T-helper 2 cell treated with Interferon-gamma antibody and Interleukin-4, amounts not matched to agents 5 μg/mL and 100 μg/mL, for 36 hours (primary cell): ENCODE results near the gene MYCN.

Source experiments
- DNase-seq: peaks from one replicate; pipeline ENCODE4 v3.0.0; 2021; ENCODE audit warnings: low spot score
- H3K27ac Mint-ChIP-seq: one replicate; pipeline ENCODE4 v1.8.0; 2021; ENCODE audit warnings: mild to moderate bottlenecking, mixed read lengths
- H3K27me3 Mint-ChIP-seq: one replicate; pipeline ENCODE4 v1.8.0; 2021; ENCODE audit warnings: low read depth, mixed read lengths
- H3K36me3 Mint-ChIP-seq: one replicate; pipeline ENCODE4 v1.8.0; 2021; ENCODE audit warnings: low read depth, mixed read lengths
- H3K4me1 Mint-ChIP-seq: one replicate; pipeline ENCODE4 v1.8.0; 2021; ENCODE audit warnings: low read depth, mixed read lengths
- H3K4me3 Mint-ChIP-seq: one replicate; pipeline ENCODE4 v1.8.0; 2022; ENCODE audit warnings: mild to moderate bottlenecking, moderate library complexity, mixed read lengths
- H3K9me3 Mint-ChIP-seq: one replicate; pipeline ENCODE4 v1.8.0; 2021; ENCODE audit warnings: mixed read lengths

Gene MYCN

DNA sequence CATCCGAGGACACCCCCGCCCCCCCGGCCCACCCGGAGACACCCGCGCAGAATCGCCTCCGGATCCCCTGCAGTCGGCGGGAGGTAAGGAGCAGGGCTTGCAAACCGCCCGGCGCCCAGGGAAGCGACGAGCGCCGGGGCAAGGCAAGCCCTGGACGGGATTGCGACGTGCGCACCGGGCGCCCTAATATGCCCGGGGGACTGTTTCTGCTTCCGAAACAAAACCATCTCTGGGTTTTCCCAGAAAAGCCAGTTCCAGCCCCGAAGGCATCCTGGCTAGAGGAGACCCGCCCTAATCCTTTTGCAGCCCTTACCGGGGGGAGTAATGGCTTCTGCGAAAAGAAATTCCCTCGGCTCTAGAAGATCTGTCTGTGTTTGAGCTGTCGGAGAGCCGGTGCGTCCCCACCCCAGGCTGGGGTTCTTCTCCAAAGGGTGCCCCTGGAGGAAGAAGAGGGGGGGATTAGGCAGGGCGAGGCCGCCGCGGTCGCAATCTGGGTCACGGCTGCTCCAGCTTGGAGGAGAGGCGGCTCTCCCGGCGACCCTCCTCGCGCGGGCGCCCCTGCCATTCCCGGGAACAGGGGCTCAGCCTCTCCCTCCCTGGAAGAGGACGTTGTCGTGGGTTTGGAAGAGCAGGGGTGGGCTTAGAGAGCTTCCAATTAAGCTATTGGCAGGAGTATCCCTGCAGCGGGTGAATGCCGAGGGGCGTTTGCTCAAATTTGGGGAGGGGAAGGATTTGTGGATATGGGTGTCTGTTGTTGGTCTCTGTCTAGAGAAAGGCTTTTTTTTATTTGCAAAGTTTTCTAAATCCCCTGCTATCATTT is 521 bp downstream of the MYCN start:
- DNase-seq, result no peak
- no peaks in the 10 kb centered on the region for H3K4me1 Mint-ChIP-seq
- no peak overlapping the region for H3K27ac Mint-ChIP-seq
- H3K4me3 Mint-ChIP-seq, result peak overlapping the region; percentile 40
- H3K27me3 Mint-ChIP-seq, result peaks cover 69% of the 10 kb centered on the region
- H3K9me3 Mint-ChIP-seq, result no peaks in the 10 kb centered on the region
- H3K36me3 Mint-ChIP-seq, result no peaks in the 10 kb centered on the region

DNA sequence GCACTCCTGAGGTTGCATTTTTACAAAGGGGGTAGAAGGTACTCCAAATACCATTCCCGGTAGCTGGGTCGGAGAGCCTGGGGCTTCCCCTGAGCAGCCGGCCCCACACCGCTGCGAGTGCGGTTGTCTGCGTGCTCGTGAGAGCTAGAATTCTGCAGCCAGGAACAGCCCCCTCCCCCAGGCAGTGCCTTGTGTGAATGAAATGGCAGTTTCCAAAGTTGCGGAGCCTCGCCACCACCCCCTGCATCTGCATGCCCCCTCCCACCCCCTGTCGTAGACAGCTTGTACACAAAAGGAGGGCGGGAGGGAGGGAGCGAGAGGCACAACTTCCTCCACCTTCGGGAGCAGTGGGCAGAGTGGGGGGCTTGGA is 1.1 kb downstream of the MYCN start:
- DNase-seq, result no peak
- peaks cover 67% of the 10 kb centered on the region for H3K27me3 Mint-ChIP-seq

DNA sequence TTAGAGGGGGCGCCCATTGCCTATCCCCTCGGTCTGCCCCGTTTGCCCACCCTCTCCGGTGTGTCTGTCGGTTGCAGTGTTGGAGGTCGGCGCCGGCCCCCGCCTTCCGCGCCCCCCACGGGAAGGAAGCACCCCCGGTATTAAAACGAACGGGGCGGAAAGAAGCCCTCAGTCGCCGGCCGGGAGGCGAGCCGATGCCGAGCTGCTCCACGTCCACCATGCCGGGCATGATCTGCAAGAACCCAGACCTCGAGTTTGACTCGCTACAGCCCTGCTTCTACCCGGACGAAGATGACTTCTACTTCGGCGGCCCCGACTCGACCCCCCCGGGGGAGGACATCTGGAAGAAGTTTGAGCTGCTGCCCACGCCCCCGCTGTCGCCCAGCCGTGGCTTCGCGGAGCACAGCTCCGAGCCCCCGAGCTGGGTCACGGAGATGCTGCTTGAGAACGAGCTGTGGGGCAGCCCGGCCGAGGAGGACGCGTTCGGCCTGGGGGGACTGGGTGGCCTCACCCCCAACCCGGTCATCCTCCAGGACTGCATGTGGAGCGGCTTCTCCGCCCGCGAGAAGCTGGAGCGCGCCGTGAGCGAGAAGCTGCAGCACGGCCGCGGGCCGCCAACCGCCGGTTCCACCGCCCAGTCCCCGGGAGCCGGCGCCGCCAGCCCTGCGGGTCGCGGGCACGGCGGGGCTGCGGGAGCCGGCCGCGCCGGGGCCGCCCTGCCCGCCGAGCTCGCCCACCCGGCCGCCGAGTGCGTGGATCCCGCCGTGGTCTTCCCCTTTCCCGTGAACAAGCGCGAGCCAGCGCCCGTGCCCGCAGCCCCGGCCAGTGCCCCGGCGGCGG is 1.7 kb downstream of the MYCN start:
- no peaks in the 10 kb centered on the region for H3K36me3 Mint-ChIP-seq
- no peak for DNase-seq
- peaks cover 61% of the 10 kb centered on the region for H3K27me3 Mint-ChIP-seq
- H3K9me3 Mint-ChIP-seq, result no peaks in the 10 kb centered on the region
- no peaks in the 10 kb centered on the region for H3K4me1 Mint-ChIP-seq
- H3K4me3 Mint-ChIP-seq, result no peak overlapping the region
- H3K27ac Mint-ChIP-seq, result no peak overlapping the region

More for the DNA sequence above, 1.1 kb downstream of the MYCN start:
- Mint-ChIP-seq H3K9me3 (no peaks in the 10 kb centered on the region), H3K36me3 (no peaks in the 10 kb centered on the region), H3K4me1 (no peaks in the 10 kb centered on the region), H3K4me3 (peak overlapping the region; percentile 40), H3K27ac (no peak overlapping the region)

DNA sequence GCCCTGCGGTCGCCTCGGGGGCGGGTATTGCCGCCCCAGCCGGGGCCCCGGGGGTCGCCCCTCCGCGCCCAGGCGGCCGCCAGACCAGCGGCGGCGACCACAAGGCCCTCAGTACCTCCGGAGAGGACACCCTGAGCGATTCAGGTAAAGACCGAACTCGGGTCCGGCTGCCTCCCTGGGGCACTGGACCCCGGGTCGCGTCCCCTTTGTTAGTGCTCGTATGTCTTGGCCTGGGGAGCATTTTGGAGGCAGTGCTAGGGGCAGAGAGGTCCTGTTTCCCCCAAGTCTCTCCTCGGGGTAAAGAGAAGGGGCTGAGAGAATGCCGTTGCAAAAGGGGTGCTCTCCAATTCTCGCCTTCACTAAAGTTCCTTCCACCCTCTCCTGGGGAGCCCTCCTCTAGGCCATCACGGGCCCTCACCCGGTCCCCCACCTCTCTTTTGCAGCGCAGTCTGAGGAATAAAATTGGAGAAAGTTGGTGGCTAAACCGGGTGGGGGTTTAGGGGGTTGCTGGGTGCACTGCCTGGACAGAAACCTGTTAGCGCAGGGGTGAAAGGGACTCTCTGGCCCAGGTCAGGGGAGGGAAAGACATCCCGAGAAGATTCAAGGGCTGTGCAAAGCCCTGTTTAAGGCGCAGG is 2.5 kb downstream of the MYCN start:
- Mint-ChIP-seq H3K27ac (no peak overlapping the region), H3K36me3 (no peaks in the 10 kb centered on the region), H3K4me1 (no peaks in the 10 kb centered on the region), H3K4me3 (no peak overlapping the region), H3K9me3 (no peaks in the 10 kb centered on the region), H3K27me3 (peaks cover 62% of the 10 kb centered on the region)
- no peak for DNase-seq

DNA sequence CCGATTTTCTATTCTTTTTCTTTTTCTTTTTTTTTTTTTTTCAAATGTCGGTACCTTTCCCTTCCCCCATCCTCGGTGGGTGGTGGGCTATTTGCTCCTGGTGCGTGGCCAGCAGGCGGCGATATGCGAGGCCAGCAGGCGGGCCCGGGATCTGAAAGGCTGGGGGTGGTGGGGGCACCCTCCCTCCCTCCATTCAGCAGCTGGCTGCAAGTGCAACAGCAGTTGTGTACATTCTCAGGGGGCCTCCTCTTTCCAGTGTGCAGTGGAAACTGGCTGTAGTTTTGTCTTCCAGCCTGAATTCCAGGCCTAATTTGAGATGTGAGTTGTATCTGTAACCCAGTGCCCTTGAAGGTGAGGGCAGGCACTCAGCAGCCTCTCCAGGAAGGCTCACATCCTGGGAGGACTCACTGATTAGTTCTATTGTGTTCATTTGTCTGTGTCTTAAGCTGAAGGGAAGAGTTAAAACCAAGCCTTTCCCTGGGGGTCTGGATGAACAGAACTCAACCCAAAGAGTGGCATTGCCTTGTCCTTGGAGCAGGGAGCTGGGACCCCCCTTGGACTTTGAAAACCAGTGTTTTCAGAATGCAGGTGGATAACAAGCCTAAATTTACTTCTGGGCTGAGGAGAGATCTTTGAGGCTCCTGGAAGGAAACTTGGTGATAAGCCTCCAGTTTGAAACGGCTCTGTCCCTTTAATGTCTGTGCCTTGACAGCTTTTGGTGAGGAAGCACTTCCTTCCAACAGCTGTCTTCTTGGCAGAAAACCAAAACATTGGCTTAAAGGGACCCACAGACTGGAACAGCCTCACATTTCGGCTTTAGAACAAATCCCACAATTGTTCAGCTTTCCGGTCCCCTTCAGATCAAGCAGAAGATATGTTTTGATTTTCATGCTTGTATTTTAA is 3.3 kb downstream of the MYCN start:
- H3K4me1 Mint-ChIP-seq, result no peaks in the 10 kb centered on the region
- H3K4me3 Mint-ChIP-seq, result no peak overlapping the region
- H3K27me3 Mint-ChIP-seq, result peaks cover 60% of the 10 kb centered on the region
- no peaks in the 10 kb centered on the region for H3K36me3 Mint-ChIP-seq
- no peaks in the 10 kb centered on the region for H3K9me3 Mint-ChIP-seq
- no peak overlapping the region for H3K27ac Mint-ChIP-seq
- no peak for DNase-seq

DNA sequence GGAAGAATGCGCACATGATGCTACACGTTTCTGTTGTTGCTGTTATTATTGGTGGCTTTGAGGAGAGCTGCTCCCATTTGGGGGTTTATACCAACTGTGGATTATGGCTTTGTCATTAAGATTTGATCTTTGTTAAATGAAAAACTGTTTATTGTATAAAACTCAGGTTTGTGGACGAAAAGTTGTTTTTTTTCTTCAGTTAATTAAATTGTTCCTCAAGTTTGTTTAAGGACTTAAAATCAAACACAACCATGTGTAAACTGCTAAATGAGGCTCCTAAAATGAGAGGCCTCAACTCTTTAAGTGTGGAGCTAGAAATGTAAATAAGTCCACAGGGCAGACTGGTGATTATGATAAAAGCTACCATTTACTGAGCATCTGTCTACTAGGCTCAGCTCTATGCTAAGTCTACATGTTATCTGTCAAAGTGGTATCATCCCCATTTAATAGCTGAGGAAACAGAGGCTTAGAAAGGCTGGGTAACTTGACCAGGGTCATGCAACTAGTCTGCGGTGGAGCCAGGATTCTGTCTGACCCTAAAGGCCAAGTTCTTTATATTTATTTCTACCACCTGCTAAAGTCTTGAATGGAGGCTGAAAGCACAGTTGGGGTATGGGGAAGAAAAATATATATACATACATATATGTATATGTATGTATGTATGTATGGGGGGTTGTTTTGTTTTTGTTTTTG is 4.1 kb downstream of the MYCN start:
- no peak overlapping the region for H3K4me3 Mint-ChIP-seq
- H3K27me3 Mint-ChIP-seq, result peaks cover 52% of the 10 kb centered on the region
- H3K36me3 Mint-ChIP-seq, result no peaks in the 10 kb centered on the region
- H3K27ac Mint-ChIP-seq, result no peak overlapping the region
- H3K9me3 Mint-ChIP-seq, result no peaks in the 10 kb centered on the region
- DNase-seq, result no peak
- H3K4me1 Mint-ChIP-seq, result no peaks in the 10 kb centered on the region

DNA sequence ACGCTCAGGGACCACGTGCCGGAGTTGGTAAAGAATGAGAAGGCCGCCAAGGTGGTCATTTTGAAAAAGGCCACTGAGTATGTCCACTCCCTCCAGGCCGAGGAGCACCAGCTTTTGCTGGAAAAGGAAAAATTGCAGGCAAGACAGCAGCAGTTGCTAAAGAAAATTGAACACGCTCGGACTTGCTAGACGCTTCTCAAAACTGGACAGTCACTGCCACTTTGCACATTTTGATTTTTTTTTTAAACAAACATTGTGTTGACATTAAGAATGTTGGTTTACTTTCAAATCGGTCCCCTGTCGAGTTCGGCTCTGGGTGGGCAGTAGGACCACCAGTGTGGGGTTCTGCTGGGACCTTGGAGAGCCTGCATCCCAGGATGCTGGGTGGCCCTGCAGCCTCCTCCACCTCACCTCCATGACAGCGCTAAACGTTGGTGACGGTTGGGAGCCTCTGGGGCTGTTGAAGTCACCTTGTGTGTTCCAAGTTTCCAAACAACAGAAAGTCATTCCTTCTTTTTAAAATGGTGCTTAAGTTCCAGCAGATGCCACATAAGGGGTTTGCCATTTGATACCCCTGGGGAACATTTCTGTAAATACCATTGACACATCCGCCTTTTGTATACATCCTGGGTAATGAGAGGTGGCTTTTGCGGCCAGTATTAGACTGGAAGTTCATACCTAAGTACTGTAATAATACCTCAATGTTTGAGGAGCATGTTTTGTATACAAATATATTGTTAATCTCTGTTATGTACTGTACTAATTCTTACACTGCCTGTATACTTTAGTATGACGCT is 5.8 kb downstream of the MYCN start:
- DNase-seq, result no peak
- H3K36me3 Mint-ChIP-seq, result no peaks in the 10 kb centered on the region
- H3K4me3 Mint-ChIP-seq, result no peak overlapping the region
- H3K4me1 Mint-ChIP-seq, result no peaks in the 10 kb centered on the region
- no peak overlapping the region for H3K27ac Mint-ChIP-seq
- peaks cover 39% of the 10 kb centered on the region for H3K27me3 Mint-ChIP-seq
- H3K9me3 Mint-ChIP-seq, result no peaks in the 10 kb centered on the region

DNA sequence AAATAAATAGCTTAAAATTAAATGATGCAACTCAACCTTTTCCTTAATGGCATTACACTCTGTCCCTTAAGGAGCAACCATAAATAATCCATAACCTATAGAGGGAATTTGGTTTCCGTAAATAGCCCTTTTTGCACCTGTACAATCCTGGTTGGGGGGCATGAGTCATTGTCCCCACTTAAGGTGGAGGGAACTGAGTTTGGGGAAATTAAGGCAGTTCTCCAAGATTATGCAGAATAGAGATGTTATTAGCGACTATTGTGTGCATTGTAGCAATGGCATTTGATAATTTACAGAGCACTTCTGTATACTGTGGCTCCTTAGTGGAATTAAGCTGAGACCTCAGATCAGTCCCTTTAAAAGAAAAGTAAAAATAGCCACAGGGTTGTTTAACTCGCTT is 6.6 kb downstream of the MYCN start:
- Mint-ChIP-seq H3K36me3 (no peaks in the 10 kb centered on the region), H3K27ac (no peak overlapping the region), H3K27me3 (peaks cover 33% of the 10 kb centered on the region), H3K4me3 (no peak overlapping the region), H3K9me3 (no peaks in the 10 kb centered on the region), H3K4me1 (no peaks in the 10 kb centered on the region)
- no peak for DNase-seq

DNA sequence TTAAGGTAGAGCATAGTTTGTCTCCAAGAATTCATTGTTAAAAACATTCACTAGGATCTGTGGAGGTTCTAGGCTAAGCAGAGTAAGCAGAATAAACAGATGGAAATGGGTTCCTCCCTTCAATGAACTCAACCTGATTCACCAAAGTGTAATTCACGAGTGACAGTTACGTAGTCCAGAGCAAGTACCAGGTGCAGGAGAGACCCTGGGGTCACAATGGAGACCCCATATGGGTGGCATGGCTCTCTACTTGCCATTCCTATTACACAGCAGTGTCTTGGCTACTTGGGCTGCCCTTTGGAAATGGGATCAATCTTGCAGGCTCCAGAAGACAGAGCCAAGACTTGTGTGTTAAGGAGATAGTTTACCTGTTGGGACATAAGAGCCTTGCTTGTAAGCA is 7.1 kb downstream of the MYCN start:
- DNase-seq, result no peak
- no peaks in the 10 kb centered on the region for H3K4me1 Mint-ChIP-seq
- no peaks in the 10 kb centered on the region for H3K36me3 Mint-ChIP-seq
- peaks cover 31% of the 10 kb centered on the region for H3K27me3 Mint-ChIP-seq
- H3K4me3 Mint-ChIP-seq, result no peak overlapping the region
- no peaks in the 10 kb centered on the region for H3K9me3 Mint-ChIP-seq
- H3K27ac Mint-ChIP-seq, result no peak overlapping the region

DNA sequence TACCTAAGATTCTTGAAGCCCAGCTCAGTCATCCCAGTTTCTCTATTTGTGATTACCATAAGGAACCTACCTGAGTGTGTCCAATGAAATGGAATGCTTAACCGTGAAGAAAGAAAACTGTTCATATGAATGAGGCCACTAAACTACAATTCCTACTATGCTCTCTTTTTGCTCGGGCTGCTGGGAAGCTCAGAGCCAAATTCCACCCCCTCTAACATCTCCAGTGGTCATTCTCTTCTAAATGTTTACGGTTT is 8.3 kb downstream of the MYCN start:
- Mint-ChIP-seq H3K9me3 (no peaks in the 10 kb centered on the region), H3K4me3 (no peak overlapping the region), H3K4me1 (no peaks in the 10 kb centered on the region)

DNA sequence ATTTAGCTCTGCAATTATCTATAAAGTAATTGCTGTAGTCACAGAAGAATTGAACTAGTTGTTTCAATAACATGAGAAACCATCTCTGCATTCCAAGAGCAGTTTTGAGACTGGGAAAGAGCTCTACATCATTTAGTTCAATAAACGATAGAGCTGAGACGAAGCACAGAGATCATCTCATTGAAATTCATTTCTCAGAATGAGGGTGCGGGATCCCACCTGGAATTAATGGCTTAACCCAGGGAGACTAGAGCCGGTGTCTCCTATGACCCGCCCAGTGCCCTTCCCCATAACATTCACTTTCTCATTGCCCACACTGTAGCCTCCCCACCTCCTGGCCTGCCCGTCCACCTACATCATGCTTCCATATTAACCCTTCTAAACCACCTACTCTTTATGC is 8.8 kb downstream of the MYCN start:
- Mint-ChIP-seq H3K27me3 (peaks cover 16% of the 10 kb centered on the region), H3K4me1 (no peaks in the 10 kb centered on the region), H3K27ac (no peak overlapping the region), H3K36me3 (no peaks in the 10 kb centered on the region), H3K9me3 (no peaks in the 10 kb centered on the region), H3K4me3 (no peak overlapping the region)
- no peak for DNase-seq

More for the DNA sequence above, 8.3 kb downstream of the MYCN start:
- DNase-seq, result no peak
- Mint-ChIP-seq H3K36me3 (no peaks in the 10 kb centered on the region), H3K27ac (no peak overlapping the region), H3K27me3 (peaks cover 21% of the 10 kb centered on the region)

DNA sequence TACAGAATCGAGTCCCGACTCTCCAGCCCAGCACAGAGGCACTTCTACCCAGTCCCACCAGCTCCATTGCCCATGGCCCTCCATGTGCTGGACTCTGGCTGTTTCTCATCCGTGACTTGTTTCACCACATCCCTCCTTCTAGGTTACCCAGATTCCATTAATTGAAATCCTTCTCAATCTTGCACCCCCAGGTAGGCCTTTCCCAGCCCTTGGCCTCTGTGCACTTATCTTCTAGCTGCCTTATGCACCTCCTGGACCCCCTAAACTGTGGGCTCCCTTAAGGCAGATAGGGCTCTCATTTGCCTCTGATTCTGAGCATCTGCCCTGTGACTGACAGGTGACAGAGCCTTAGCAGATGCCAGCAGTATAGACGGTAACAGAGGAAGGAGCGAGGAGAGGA is 9.2 kb downstream of the MYCN start:
- H3K4me1 Mint-ChIP-seq, result no peaks in the 10 kb centered on the region
- no peaks in the 10 kb centered on the region for H3K36me3 Mint-ChIP-seq
- DNase-seq, result no peak
- no peak overlapping the region for H3K27ac Mint-ChIP-seq
- peaks cover 13% of the 10 kb centered on the region for H3K27me3 Mint-ChIP-seq
- no peak overlapping the region for H3K4me3 Mint-ChIP-seq
- no peaks in the 10 kb centered on the region for H3K9me3 Mint-ChIP-seq
